Stimulated activated naive B cell treated with anti-CD40 and anti-IgM and Interleukin-4, amounts not matched to agents 10 μg/mL and 1 μg/mL and 100 μg/mL, for 72 hours (primary cell): ENCODE data around the gene FRS2.
A peak's percentile ranks its signal among the peaks of the same experiment; 100 is the strongest.

Experiments
- ATAC-seq, 2 donors: fragments of 150-1000 bp; cut with Tn5 transposase; replicated peaks; 2 replicates each; pipeline ENCODE4 v1.10.0; 2021; ENCODE audit warnings: moderate library complexity in 1 of 2
- DNase-seq: peaks from one replicate; pipeline ENCODE4 v3.0.0; 2021
- H3K27ac Mint-ChIP-seq: one replicate; pipeline ENCODE4 v1.8.0; 2022; ENCODE audit warnings: mild to moderate bottlenecking, mixed read lengths
- H3K27me3 Mint-ChIP-seq, 2 donors: one replicate each; pipeline ENCODE4 v1.8.0; 2022; ENCODE audit warnings: mixed read lengths in 2 of 2
- H3K36me3 Mint-ChIP-seq, 2 donors: one replicate each; pipeline ENCODE4 v1.8.0; 2022; ENCODE audit warnings: mixed read lengths in 2 of 2, mild to moderate bottlenecking in 1 of 2
- H3K4me1 Mint-ChIP-seq, 2 donors: one replicate each; pipeline ENCODE4 v1.8.0; 2022; ENCODE audit warnings: mixed read lengths in 2 of 2, mild to moderate bottlenecking in 1 of 2
- H3K4me3 Mint-ChIP-seq, 2 donors: one replicate each; pipeline ENCODE4 v1.8.0; 2022; ENCODE audit warnings: mild to moderate bottlenecking in 2 of 2, mixed read lengths in 2 of 2, moderate library complexity in 1 of 2
- H3K9me3 Mint-ChIP-seq, 2 donors: one replicate each; pipeline ENCODE4 v1.8.0; 2022; ENCODE audit warnings: mixed read lengths in 2 of 2, mild to moderate bottlenecking in 1 of 2

FRS2 gene

DNA sequence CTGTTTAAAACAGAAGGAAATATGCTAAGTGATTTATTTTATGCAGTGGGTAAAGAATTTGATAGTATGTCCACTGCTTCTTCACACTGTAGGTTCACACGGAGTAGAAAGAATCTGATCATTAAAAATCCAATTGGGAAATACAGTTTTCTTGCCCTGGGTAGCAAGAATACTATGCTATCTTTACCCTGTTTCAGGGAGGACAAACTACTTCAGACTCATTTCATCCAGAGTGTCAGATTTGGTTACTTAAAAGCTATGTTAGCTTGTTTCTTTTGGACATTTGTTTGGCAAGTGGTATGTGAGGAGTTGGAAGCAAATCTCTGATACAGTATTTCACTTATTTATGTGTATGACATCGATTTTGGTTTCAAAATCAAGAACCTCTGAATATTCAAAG lies 4.3 kb downstream of the FRS2 start:
- DNase-seq (no peak), ATAC-seq (no peak)
- peaks cover 34 to 65% of the 10 kb centered on the region in 2 donors for H3K4me1 Mint-ChIP-seq
- no peaks in the 10 kb centered on the region for H3K27me3 Mint-ChIP-seq
- no peaks in the 10 kb centered on the region for H3K9me3 Mint-ChIP-seq
- no peak overlapping the region for H3K4me3 Mint-ChIP-seq
- H3K36me3 Mint-ChIP-seq: peaks cover 4 to 9% of the 10 kb centered on the region in 2 donors
- no peak overlapping the region for H3K27ac Mint-ChIP-seq

DNA sequence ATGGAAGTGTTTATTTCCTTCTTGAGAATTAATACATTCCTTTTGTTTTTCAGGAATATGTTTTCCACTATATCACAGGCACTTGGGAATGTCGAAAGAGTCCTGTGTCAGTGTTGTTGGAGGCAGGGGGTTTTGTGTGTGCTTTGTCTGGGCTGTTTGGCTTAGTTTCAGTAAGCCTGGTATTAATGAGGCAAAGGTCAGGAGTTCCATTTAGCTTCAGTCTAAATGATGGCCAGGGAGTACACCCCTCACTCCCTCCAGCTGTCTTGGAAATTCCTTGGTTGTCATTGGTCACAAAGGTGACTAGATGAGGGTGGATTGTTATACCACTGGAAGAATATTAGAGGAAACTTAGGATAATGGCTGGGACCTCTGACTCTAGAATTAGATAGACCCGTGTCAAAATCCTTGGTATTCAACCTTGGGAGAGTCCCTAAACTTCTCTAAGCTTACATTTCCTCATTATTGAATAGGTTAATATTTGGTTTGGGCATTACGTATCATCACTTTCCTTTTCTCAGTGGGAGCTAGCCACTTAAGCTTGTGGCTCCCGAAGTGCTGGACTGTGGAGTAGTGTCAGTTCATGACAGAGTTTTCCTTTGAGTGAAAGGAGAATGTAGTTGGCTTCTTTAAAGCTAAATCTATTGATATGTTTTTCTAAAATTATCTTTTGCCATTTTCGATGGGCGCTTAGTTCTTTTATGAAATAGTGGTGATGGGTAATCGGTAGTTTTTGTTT lies 5.2 kb downstream of the FRS2 start:
- Mint-ChIP-seq H3K4me1 (peaks cover 41 to 71% of the 10 kb centered on the region in 2 donors), H3K9me3 (no peaks in the 10 kb centered on the region), H3K27me3 (no peaks in the 10 kb centered on the region), H3K4me3 (no peak overlapping the region), H3K27ac (peak overlapping the region; percentile 77), H3K36me3 (peaks cover 2 to 12% of the 10 kb centered on the region in 2 donors)
- DNase-seq (no peak), ATAC-seq (peak; percentile 31 to 46)

DNA sequence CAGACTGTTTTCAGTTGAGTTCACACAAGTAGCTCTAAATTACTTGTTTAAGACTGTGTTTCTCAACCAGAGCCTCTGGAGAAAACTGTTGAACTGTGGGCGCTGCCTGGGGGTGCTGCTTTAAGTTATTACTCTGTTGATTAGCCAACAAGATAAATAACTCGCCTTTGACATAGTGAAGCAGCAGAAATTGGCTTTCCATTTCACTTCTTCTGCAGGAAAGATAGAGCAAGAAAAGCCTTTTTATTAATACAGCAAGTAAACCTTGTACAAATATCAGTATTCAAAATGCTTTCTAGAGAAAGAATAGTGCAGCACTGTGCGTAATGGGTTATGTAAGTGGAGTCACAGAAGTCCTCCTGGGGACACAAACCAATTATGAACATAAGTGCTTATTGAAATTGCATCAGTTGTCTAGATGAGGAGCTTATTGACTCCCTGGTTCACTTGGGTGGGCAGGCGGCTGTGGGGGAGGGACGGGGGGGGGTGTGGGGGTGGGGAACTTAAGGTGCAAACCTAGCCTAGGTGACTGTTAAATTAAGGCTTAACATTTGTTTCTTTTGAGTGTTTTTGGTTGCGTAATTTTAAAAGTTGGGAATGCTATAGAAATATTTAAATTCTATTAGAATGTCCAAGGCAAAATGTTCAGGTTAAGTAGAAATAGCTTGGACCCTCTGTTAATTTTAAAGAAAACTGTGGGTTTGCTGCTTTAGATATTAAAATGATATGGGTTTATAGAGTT lies 6.3 kb downstream of the FRS2 start:
- peaks cover 38 to 62% of the 10 kb centered on the region in 2 donors for H3K4me1 Mint-ChIP-seq
- H3K4me3 Mint-ChIP-seq: no peak overlapping the region
- DNase-seq (no peak), ATAC-seq (no peak)
- H3K36me3 Mint-ChIP-seq: peaks cover 2 to 12% of the 10 kb centered on the region in 2 donors
- no peaks in the 10 kb centered on the region for H3K27me3 Mint-ChIP-seq
- H3K27ac Mint-ChIP-seq: peak overlapping the region; percentile 6
- no peaks in the 10 kb centered on the region for H3K9me3 Mint-ChIP-seq

DNA sequence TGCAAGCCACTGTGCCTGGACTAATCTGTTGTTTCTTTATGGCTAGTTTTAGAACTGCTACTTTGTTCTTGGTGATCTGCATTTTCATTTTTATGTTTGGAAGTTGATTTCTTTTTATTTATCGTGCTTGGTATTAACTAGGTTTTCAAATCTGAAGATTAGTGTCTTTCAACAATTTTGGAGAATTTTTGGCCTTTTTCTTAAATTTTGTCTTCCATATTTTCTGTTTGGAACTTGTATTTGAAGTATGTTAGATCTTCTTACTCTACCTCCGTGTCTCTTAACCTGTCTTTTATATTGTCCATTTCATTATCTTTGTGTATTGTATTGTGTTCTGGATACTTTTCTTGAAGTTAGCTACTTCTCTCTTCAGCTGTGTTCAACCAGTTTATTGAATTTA lies 9.5 kb downstream of the FRS2 start:
- Mint-ChIP-seq H3K4me1 (peaks cover 26 to 49% of the 10 kb centered on the region in 2 donors), H3K27me3 (no peaks in the 10 kb centered on the region), H3K36me3 (peaks cover 7 to 9% of the 10 kb centered on the region in 2 donors), H3K27ac (no peak overlapping the region), H3K9me3 (no peaks in the 10 kb centered on the region), H3K4me3 (no peak overlapping the region)
- no peak for DNase-seq
- no peak for ATAC-seq

DNA sequence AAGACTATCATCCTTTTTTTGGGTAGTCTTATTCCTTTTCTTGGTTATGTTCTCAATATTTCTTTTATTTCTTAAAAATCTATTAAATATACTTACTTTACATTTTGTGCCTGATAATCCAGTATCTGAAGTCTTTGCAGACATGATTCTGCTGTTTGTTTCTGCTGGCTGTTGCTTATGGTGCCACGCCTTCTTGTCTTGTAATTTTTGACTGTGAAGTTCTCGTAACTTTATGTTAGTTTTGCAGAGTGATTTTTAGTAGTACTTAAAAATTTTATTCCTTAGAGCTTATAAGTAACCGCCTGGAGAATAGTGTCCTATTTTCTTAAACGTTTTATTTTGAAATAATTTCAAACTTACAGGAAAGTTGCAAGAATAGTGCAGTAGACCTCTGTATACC lies 10.5 kb downstream of the FRS2 start:
- Mint-ChIP-seq H3K27ac (no peak overlapping the region), H3K27me3 (no peaks in the 10 kb centered on the region), H3K4me1 (peaks cover 21 to 39% of the 10 kb centered on the region in 2 donors), H3K9me3 (no peaks in the 10 kb centered on the region), H3K36me3 (peaks cover 8 to 11% of the 10 kb centered on the region in 2 donors), H3K4me3 (no peak overlapping the region)
- DNase-seq (no peak), ATAC-seq (no peak)

DNA sequence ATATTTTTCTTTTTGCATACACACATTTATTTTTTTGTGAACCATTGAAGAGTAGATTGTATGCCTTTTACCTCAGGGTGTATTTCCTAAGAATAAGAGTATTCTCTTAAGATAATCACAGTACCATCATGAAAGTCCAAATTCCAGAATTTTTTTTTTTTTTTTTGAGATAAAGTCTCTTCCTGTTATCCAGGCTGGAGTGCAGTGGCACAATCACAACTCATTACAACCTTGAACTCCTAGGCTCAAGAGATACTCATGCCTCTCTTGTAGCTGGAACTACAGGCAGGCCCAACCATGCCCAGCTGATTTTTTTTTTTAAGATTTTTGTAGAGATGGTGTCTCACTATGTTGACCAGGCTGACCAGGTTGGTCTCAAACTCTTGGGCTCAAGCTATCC lies 10.9 kb downstream of the FRS2 start:
- no peak overlapping the region for H3K4me3 Mint-ChIP-seq
- no peaks in the 10 kb centered on the region for H3K27me3 Mint-ChIP-seq
- H3K4me1 Mint-ChIP-seq: peaks cover 21 to 35% of the 10 kb centered on the region in 2 donors
- ATAC-seq (no peak), DNase-seq (no peak)
- H3K9me3 Mint-ChIP-seq: no peaks in the 10 kb centered on the region
- no peak overlapping the region for H3K27ac Mint-ChIP-seq
- peaks cover 8 to 11% of the 10 kb centered on the region in 2 donors for H3K36me3 Mint-ChIP-seq

DNA sequence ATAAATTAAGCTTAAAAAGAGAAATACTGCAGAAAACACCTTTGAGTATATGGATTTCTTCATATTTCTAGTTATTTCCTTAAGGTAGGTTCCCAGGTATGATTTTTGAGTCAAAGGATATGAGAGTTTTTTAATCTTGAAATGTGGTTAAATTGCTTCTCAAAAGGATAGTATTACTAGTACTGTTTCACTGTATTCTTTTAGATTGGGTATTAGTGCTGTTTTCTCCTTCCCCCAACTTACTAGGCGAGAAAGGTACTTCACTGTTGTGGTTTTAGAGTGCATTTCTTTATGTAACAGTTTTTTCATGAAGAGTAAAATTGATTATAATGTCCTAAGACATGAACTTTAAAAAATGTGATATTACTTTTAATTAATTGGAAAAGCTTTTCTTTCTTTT lies 13.5 kb downstream of the FRS2 start:
- no peaks in the 10 kb centered on the region for H3K27me3 Mint-ChIP-seq

GRCh38 chr12:69484428-69484827 lies 14.2 kb downstream of the FRS2 start:
- no peak overlapping the region for H3K27ac Mint-ChIP-seq
- H3K27me3 Mint-ChIP-seq: no peaks in the 10 kb centered on the region
- DNase-seq (no peak), ATAC-seq (no peak)
- peaks cover 28 to 37% of the 10 kb centered on the region in 2 donors for H3K36me3 Mint-ChIP-seq
- peaks cover 26 to 38% of the 10 kb centered on the region in 2 donors for H3K4me1 Mint-ChIP-seq
- H3K9me3 Mint-ChIP-seq: peaks cover 6 to 7% of the 10 kb centered on the region in 2 donors
- no peak overlapping the region for H3K4me3 Mint-ChIP-seq

More for the DNA sequence above, 13.5 kb downstream of the FRS2 start:
- Mint-ChIP-seq H3K9me3 (peaks cover 6 to 7% of the 10 kb centered on the region in 2 donors), H3K27ac (no peak overlapping the region), H3K36me3 (peaks cover 28 to 35% of the 10 kb centered on the region in 2 donors), H3K4me3 (no peak overlapping the region), H3K4me1 (peaks cover 27 to 38% of the 10 kb centered on the region in 2 donors)
- DNase-seq (no peak), ATAC-seq (no peak)

- Mint-ChIP-seq H3K36me3 (peaks cover 26 to 33% of the 10 kb centered on the region in 2 donors), H3K4me1 (peaks cover 15 to 25% of the 10 kb centered on the region in 2 donors), H3K9me3 (peaks cover 7% of the 10 kb centered on the region in 2 donors), H3K4me3 (no peak overlapping the region), H3K27ac (no peak overlapping the region), H3K27me3 (no peaks in the 10 kb centered on the region)
- ATAC-seq (no peak), DNase-seq (no peak)
Measured at GRCh38 chr12:69490920-69491643, 20.9 kb downstream of the FRS2 start.

DNA sequence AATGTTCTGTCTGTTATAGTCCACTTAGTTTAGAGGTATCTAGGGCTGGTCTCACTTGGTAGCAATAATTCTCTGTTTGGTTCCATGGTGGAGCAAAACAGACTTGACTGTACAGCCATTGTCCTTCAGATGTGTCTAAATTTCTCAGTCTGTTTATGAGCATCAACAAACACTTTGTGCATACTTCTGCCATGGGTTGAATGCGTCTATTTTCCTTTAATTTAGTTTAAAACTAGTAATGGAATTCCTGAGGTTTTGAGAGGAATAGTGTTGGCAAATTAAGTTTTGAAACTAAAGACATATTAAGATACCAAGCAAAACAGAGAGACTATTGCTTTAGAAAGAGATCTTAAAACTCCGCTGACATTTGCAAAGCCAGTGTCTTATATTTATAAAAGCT lies 22.6 kb downstream of the FRS2 start:
- DNase-seq (no peak), ATAC-seq (no peak)
- H3K27me3 Mint-ChIP-seq: no peaks in the 10 kb centered on the region
- peaks cover 15 to 32% of the 10 kb centered on the region in 2 donors for H3K4me1 Mint-ChIP-seq
- H3K27ac Mint-ChIP-seq: no peak overlapping the region
- peaks cover 11 to 17% of the 10 kb centered on the region in 2 donors for H3K36me3 Mint-ChIP-seq
- no peak overlapping the region for H3K4me3 Mint-ChIP-seq
- H3K9me3 Mint-ChIP-seq: peaks cover 3% of the 10 kb centered on the region in 2 donors

- ATAC-seq: no peak
- Mint-ChIP-seq H3K4me1 (peaks cover 28 to 50% of the 10 kb centered on the region in 2 donors), H3K27ac (no peak overlapping the region), H3K4me3 (no peak overlapping the region), H3K36me3 (peaks cover 8 to 11% of the 10 kb centered on the region in 2 donors), H3K9me3 (peaks cover 0 to 3% of the 10 kb centered on the region in 2 donors), H3K27me3 (no peaks in the 10 kb centered on the region)
- DNase-seq: no peak
Measured at GRCh38 chr12:69495071-69495470, 24.9 kb downstream of the FRS2 start.

GRCh38 chr12:69497308-69498026 lies 27.3 kb downstream of the FRS2 start:
- DNase-seq (peak; percentile 2), ATAC-seq (peak; percentile 86 to 93)
- H3K4me3 Mint-ChIP-seq: peak overlapping the region; percentile 36 to 55
- peaks cover 0 to 3% of the 10 kb centered on the region in 2 donors for H3K9me3 Mint-ChIP-seq
- peaks cover 35 to 62% of the 10 kb centered on the region in 2 donors for H3K4me1 Mint-ChIP-seq
- no peaks in the 10 kb centered on the region for H3K27me3 Mint-ChIP-seq
- H3K27ac Mint-ChIP-seq: peak overlapping the region; percentile 76
- H3K36me3 Mint-ChIP-seq: peaks cover 4 to 7% of the 10 kb centered on the region in 2 donors

- Mint-ChIP-seq H3K4me1 (peaks cover 51 to 79% of the 10 kb centered on the region in 2 donors), H3K27me3 (no peaks in the 10 kb centered on the region), H3K36me3 (peaks cover 6 to 10% of the 10 kb centered on the region in 2 donors), H3K9me3 (peaks cover 0 to 1% of the 10 kb centered on the region in 2 donors), H3K4me3 (no peak overlapping the region), H3K27ac (no peak overlapping the region)
- DNase-seq (no peak), ATAC-seq (no peak)
Measured at GRCh38 chr12:69500631-69501030, 30.4 kb downstream of the FRS2 start.
